ENCODE results near the gene GRWD1. TPM values are rescaled to one million over a fixed set of nuclear protein-coding genes. Genes with fewer than 3 reads are reported as not detected.

GRWD1 gene
- total RNA-seq (2012; rRNA removed) (22.0 and 32.5 TPM in 2 replicates), polyA plus RNA-seq (2012; rRNA removed) (22.5 and 25.2 TPM in 2 replicates), Bru-seq, nascent RNA (percentile 68 among the genes with signal in this experiment), BruChase-seq, experiment 1, labeled RNA remaining after a 6-hour chase (percentile 74 among the genes with signal in this experiment), BruChase-seq, experiment 2, labeled RNA remaining after a 2-hour chase (percentile 77 among the genes with signal in this experiment)
- 20.0 and 42.6 TPM in 2 replicates for polyA plus RNA-seq (2012; cell fraction: cytosol; rRNA removed)
- 13.1 and 26.6 TPM in 2 replicates for polyA plus RNA-seq (2012; cell fraction: nucleus; rRNA removed; ENCODE audit: low replicate concordance)
- long read RNA-seq, full-length matches to known transcripts = 69 of 73 reads
- long read RNA-seq, partial matches to known transcripts = 4 of 73 reads
- long read RNA-seq, other reads (novel, unspliced or antisense) = 0 of 73 reads

DNA sequence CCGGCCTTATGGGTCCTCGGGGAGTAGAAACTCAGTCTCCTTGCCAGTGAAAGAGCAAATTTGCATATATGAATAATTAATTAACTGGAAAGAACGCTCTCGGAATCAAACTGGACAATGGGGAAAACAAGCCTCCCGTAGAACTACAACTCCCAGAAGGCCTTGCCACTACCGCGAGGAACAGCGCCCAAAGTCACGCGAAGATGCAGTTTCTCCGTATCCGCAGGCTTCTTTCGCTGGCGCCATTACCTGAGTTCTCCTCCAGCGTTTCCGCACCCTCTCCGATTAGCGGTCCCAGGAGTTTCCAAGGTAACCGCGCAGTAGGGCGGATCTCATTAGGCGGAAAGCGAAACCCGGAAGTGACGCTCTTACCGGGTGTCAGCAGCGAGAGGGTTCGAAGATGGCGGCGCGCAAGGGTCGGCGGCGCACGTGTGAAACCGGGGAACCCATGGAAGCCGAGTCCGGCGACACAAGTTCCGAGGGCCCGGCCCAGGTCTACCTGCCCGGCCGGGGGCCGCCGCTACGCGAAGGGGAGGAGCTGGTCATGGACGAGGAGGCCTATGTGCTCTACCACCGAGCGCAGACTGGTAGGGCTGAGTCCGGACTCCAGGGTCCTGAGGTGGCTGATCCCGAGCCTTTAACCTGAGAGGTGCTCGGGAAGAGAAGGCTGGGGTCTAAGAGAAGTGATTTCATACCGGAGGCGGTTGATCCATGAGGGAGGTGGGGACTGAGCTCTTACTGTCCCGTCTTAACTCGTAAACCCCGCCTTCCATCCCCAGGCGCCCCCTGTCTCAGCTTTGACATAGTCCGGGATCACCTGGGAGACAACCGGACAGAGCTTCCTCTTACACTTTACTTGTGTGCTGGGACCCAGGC, at the start of gene GRWD1:
Gene GRWD1, plus strand, starts transcription at position 378 of the 876 bp plus-strand sequence. Its CDS starts 23 bp downstream, at position 401.
- peaks cover 4% of the 10 kb centered on the region for H3K9me1 ChIP-seq (ENCODE audit: insufficient read depth, low read length)
- POLR2A ChIA-PET (ENCODE audit: unreplicated experiment) = no interaction called here

More for the DNA sequence above, at the start of gene GRWD1:
- Histone ChIP-seq H2BK5ac (ENCODE audit: low read depth, low read length, poor library complexity, severe bottlenecking) (peak within 1 kb of the TSS; percentile 86), H3K79me1 (ENCODE audit: low read depth in 1 of 2, low read length in 2 of 2) (peaks cover 7 to 24% of the 10 kb centered on the region in 2 experiments), H3K36me3 (ENCODE audit: control insufficient read depth, insufficient read depth, low read length) (peaks cover 14% of the 10 kb centered on the region), H3K27me3 (ENCODE audit: control insufficient read depth, insufficient read depth, low read length) (peaks cover 19% of the 10 kb centered on the region), H4K20me1 (ENCODE audit: insufficient read depth, low read length) (no peaks in the 10 kb centered on the region), H3K9ac (ENCODE audit: low read depth, low read length) (peak within 1 kb of the TSS; percentile 69), H2BK120ac (ENCODE audit: low read depth, low read length) (peak within 1 kb of the TSS; percentile 97), H3K4me1 (ENCODE audit: control insufficient read depth, insufficient read depth, low read length) (peaks cover 8% of the 10 kb centered on the region), H4K91ac (ENCODE audit: insufficient read depth, low read depth, low read length) (peak within 1 kb of the TSS; percentile 92), H2BK15ac (ENCODE audit: low read depth, low read length) (peak within 1 kb of the TSS; percentile 37; the same call in 1 of the 3 replicates), H3K23ac (ENCODE audit: low read depth, low read length) (peak within 1 kb of the TSS; percentile 89), H3K18ac (ENCODE audit: low read depth, low read length) (peak within 1 kb of the TSS; percentile 61), H3K9me3 (ENCODE audit: control insufficient read depth, insufficient read depth, low read length) (no peaks in the 10 kb centered on the region), H3K14ac (replicated peaks; ENCODE audit: low read depth, low read length) (peak within 1 kb of the TSS; percentile 95), H3K4me2 (ENCODE audit: low read depth, low read length) (peak within 1 kb of the TSS; percentile 93), H2AK5ac (ENCODE audit: low read depth, low read length) (peak within 1 kb of the TSS; percentile 69), H2AFZ (replicated peaks; ENCODE audit: low read length, poor library complexity) (peak within 1 kb of the TSS; percentile 96), H3K4ac (ENCODE audit: low read depth, low read length) (peak within 1 kb of the TSS; percentile 97), H2BK20ac (ENCODE audit: low read depth, low read length) (peak within 1 kb of the TSS; percentile 76; the same call in 1 of the 2 replicates), H3K4me3 (ENCODE audit: insufficient read depth, low read depth, low read length) (peak within 1 kb of the TSS; percentile 53), H4K5ac (ENCODE audit: low read depth, low read length) (peak within 1 kb of the TSS; percentile 88), H3K27ac (ENCODE audit: insufficient read depth, low read length) (peak within 1 kb of the TSS; percentile 77), H4K8ac (ENCODE audit: low read depth in 2 of 2, low read length in 2 of 2) (peak within 1 kb of the TSS; percentile 67 to 94), H2AK9ac (replicated peaks; ENCODE audit: low read depth, low read length, poor library complexity) (peak within 1 kb of the TSS; percentile 95), H3K56ac (ENCODE audit: extremely low read depth, insufficient read depth, low read length) (peak within 1 kb of the TSS; percentile 93)
- in situ Hi-C loops (cut with MboI; ENCODE audit: low sequenced_read_pairs) = no loop called here
- no TSS peak for BruUV-seq (replicated peaks)
- DNase-seq = peak; percentile 94
- ATAC-seq (ENCODE audit: low read depth) = peak; percentile 83
- CTCF ChIA-PET = interaction anchor here (0.6 to 1.5 kb wide), 6 partner anchors 14 to 1063 kb away, joined by 3 to 4 read pairs (median 3); no protein-coding TSS in a partner anchor
- intact Hi-C loops (cut with micrococcal nuclease) = loop anchor here (1.0 kb wide), 2 partner anchors 55 to 126 kb away; partner anchors contain the start of gene KDELR1
- TF ChIP-seq MXI1 (IDR thresholded peaks at IDR 0.05; ENCODE audit: borderline replicate concordance, low read depth, low read length) (peak; percentile 100), RCOR1 (IDR thresholded peaks at IDR 0.05; ENCODE audit: insufficient replicate concordance, low read length) (no peak), BHLHE40 (IDR thresholded peaks at IDR 0.05; ENCODE audit: low read depth, low read length) (peak; percentile 63; the same call in 1 of the 2 replicates), POLR2A (IDR thresholded peaks at IDR 0.05; ENCODE audit: low read depth, low read length) (peak; percentile 72; the same call in 1 of the 2 replicates)
- TF ChIP-seq, protein P1, sequence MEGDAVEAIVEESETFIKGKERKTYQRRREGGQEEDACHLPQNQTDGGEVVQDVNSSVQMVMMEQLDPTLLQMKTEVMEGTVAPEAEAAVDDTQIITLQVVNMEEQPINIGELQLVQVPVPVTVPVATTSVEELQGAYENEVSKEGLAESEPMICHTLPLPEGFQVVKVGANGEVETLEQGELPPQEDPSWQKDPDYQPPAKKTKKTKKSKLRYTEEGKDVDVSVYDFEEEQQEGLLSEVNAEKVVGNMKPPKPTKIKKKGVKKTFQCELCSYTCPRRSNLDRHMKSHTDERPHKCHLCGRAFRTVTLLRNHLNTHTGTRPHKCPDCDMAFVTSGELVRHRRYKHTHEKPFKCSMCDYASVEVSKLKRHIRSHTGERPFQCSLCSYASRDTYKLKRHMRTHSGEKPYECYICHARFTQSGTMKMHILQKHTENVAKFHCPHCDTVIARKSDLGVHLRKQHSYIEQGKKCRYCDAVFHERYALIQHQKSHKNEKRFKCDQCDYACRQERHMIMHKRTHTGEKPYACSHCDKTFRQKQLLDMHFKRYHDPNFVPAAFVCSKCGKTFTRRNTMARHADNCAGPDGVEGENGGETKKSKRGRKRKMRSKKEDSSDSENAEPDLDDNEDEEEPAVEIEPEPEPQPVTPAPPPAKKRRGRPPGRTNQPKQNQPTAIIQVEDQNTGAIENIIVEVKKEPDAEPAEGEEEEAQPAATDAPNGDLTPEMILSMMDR (conservative IDR thresholded peaks at IDR 0.05; ENCODE audit: low read depth, low read length) = 0 out of 2 replicates have a peak, but pooled peaks have one; percentile 8
- WGBS, 2 experiments (ENCODE audit: extremely low coverage in 2 of 2, insufficient read length in 1 of 2) = 0% methylated on average over 29 of the region's 61 CpGs; no CpG with 5 or more reads in 1 of the 2 experiments
- dilution Hi-C loops (cut with HindIII; ENCODE audit: low sequenced_read_pairs, unreplicated experiment) = no loop called here
